Stimulated activated CD8-positive, alpha-beta memory T cell treated with anti-CD3 and anti-CD28 coated beads, Interleukin-12 subunit alpha, Interleukin-12 subunit beta, amount 100 ng/mL, for 1 hour (primary cell): ENCODE results near the gene TWIST1.

ENCODE experiments used
- DNase-seq: peaks from one replicate; pipeline ENCODE4 v3.0.0-alpha.2; 2020; ENCODE audit warnings: low read depth

The TWIST1 gene

DNA sequence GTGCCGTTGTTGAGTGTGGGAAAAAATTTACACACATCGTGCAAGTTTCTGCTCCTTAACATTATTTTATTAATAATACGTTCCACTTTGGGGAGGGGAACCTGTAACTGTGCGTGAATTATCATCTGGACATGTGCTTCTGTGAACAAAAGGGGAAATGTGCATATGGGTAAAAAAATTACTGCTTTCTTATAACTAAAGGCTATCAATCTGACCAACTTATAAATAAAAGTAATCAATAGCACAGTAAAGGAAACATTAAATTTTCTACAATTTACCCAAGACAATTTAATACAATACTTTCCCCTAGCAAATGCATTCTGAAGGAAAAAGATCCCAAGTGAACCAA lies 4.5 kb downstream of the TWIST1 start:
- no peak for DNase-seq

DNA sequence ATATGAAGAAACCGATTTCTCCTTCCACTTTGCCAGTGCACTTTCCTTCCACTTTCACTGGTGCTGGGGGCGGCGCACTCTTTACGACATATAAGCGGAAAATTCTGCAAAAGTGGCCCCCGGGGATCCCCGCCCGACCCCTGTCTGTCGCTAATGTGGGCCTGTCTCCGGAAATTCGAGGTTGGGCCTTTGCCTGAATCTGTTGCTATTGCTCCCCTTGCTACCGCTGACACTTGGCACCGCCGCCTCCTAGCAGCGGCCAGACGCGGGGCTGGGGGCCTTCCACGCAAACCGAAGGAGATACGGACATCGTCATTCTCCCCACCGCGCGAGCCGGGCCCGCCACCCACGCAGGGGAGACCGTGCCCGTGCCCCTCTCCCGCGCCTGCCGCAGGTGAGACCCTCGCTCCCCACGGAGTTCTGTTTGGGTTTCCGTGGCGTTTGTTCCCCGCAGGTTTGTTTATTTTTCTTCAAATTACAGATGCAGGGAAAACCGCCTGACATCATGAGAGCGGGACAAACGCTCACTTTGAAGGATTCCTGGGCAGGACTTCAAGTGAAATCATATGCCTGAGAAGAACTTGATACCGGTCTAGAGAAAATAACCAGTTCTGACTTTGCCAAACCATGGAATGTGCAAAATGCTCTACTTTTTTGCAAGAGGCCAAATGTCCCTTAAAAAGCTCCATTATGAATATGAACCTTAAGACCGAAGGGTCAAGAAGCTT lies 5.0 kb downstream of the TWIST1 start:
- DNase-seq, result no peak

DNA sequence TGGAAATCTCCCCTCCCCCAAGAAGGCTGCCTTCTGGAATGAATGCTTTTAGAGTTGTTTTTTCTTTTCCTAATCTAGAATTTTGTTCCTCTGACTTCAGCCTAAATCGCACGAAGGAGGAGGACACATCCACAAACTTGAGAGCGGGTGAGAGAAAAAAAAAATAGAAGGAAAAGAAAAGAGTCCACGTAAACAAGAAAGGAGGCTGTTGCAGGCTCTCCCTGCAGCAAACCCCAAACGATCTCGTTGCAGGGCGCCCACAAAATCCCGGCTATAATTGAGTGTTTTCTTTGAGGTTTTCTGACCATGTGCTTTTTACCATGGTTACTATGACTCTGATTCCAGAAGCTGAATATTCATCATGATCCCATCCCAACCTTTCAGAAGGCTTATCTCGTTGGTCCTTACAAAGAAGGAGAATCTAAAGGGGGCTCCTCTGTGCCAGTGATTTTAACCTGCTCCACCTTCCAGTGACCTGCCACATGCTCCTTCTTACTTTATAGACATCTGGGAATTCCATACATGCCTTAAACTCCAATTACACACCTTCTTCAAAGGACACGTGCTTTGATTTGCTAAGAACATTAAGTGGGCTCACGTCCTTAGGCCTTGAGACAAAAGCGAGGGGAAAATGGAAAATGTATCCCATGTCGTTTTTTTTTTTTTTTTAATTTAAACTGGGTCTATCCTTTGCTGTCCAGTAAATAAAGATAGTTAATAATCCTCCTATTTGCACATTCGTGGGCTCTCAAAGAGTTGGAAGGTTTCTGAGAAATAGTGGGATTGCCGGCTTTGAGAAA lies 5.8 kb downstream of the TWIST1 start:
- no peak for DNase-seq

DNA sequence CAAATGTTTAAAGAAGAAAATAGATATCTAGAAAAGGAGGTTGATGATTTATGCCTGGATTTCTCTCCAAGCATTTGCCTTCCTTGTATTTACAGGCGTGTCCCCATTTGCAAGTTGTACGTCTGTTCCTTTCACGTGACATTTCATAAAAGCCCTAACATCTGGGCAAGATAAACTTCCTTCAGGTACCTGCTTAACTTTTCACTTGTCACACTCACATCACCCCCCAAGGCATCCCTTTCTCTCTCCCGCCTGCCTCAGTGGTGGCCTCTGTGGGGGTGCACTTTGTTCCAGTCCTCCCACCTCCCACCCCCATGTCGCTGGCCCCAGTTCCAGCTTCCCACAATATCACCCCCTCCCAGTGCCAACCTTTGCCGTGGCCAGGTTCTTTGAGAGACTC lies 6.7 kb downstream of the TWIST1 start:
- no peak for DNase-seq

DNA sequence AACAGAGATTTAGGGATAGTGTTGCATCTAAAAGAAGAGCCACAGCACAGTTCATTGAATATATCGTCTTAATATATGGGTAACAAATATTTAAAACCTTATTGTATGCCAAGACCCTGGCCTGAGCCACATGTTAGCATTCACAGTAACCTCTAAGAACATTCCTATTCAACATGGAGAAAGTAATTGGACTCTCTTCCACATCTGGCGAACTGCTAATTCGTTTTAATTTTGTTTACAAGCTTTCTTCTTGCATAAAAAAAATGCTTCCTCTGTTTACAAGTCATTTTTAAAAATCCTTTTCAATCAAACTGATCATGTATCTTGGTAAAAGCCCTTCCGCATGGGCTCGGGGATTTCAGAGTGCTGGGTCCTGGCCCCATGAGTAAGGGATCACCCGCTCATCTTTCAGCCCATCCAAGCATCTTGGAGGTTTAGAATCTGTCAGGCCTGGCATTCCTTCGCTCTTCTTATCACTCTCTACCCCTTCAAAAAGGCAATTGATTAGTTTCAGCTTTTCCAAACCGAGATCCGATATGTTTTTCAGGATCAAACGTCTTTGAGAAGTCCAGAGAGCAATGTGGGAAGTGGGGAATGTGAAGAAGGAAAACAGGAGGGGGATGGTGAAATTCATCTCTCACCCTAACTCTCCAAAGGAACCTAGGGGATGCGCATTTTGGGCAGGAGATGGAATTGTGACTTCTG lies 7.3 kb downstream of the TWIST1 start:
- DNase-seq, result no peak

DNA sequence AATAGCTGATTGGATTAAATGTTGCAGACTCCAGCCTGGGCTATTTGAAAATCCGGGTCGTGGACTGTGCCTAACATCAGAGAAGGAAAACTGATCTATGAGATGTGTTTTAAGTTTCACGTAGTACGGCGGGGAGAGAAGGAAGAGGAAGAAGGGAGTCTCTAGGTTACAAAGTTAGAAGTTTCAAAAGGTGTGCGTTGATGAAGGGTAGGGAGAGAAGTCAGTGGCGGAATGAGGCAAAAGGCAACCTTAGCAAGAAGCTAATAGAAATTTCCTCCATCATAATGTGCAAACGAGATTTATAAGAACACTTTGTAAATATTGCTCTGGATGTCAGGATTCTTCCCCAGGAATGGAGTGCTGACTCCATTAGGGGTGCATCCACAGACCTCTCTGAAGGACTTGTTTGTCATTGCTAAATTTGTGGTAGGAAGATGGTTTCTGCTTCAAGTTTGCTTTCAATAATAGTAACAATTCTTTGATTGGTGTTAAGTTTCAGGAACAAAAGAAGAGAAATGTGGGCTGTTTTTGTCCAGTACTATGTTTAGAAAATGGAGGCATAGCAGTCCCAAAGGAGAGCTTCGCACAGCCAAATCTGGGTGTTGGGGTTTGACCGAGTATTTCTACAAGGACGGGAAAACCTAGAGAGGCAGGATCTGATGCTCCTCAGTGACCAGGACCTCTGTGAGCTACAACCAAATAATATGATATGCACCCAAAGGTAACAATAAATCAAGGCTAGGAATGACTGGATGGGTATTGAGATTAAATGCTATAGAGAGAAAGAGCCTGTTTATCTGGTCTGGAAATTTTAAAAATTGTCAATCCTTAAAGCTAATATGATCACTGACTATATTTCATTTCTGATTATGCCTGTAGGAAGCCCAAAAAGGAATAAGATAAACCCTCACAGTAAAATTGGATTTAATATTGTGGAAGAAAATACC lies 8.2 kb downstream of the TWIST1 start:
- no peak for DNase-seq

GRCh38 chr7:19107356-19108146 lies 9.9 kb downstream of the TWIST1 start:
- DNase-seq, result no peak

- no peak for DNase-seq
Observed at GRCh38 chr7:19107081-19107355, 10.4 kb downstream of the TWIST1 start.

GRCh38 chr7:19106241-19107080 lies 11.0 kb downstream of the TWIST1 start:
- no peak for DNase-seq

DNA sequence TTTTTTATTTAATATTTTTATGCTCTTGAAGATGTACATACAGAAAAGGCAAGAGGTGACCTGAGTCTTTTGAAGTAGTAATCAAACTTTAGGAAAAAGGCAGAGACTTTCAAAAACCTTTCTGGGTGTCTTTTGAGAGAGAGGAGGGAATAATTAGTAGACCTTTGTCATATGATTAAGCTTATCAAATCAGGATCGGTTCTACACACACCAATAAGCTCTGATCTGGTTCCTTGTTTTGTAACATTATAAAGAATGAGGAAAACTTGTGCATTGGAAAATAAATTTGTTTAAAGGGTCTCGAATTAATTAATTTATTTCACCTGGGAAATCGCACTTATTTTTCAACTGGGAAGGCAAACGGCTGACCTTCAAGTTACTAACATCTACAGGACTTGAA lies 11.9 kb downstream of the TWIST1 start:
- no peak for DNase-seq

GRCh38 chr7:19104811-19105210 lies 12.6 kb downstream of the TWIST1 start:
- no peak for DNase-seq

DNA sequence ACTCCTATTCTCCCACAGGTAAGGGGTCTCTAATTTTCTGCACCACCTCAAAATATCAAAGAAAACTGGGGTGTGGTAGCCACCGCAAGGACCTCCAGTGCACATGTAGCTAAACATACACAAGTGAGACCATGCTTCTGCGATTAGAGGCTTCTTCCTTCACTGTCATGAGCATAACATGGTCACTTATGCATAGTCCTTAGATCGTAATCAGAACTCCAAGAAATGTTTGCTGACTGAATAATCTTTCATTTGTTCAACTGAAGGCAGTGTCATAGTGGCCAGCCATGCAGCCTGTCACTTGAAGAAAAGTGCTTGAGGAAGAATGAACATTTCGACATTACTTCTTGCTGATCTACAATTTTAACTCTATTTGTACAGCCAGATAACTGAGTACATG lies 14.6 kb downstream of the TWIST1 start:
- DNase-seq, result no peak

DNA sequence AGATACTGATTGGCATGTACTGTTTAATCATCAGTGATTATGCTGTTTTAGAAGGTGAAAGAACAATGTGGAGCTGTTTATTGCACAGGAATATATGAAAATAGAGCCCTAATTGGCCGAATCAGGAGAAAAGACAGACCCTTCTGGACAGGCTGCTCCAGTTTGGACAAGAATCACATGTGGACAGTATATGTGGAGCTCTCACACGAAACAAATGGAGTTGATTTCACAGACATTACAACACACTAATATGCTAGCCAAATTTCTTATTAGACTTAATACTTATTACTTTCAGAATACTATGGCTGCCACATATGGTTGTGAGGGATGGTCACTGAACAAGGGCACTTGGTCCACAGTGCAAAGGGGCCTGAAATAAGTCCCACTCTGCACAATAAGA lies 15.5 kb downstream of the TWIST1 start:
- no peak for DNase-seq

- no peak for DNase-seq
Observed at GRCh38 chr7:19101472-19101871, 16.0 kb downstream of the TWIST1 start.

GRCh38 chr7:19099924-19100323 lies 17.5 kb downstream of the TWIST1 start:
- DNase-seq, result no peak

- DNase-seq, result no peak
Observed at GRCh38 chr7:19099194-19099593, 18.2 kb downstream of the TWIST1 start.

GRCh38 chr7:19098510-19098909 lies 18.9 kb downstream of the TWIST1 start:
- DNase-seq, result no peak

DNA sequence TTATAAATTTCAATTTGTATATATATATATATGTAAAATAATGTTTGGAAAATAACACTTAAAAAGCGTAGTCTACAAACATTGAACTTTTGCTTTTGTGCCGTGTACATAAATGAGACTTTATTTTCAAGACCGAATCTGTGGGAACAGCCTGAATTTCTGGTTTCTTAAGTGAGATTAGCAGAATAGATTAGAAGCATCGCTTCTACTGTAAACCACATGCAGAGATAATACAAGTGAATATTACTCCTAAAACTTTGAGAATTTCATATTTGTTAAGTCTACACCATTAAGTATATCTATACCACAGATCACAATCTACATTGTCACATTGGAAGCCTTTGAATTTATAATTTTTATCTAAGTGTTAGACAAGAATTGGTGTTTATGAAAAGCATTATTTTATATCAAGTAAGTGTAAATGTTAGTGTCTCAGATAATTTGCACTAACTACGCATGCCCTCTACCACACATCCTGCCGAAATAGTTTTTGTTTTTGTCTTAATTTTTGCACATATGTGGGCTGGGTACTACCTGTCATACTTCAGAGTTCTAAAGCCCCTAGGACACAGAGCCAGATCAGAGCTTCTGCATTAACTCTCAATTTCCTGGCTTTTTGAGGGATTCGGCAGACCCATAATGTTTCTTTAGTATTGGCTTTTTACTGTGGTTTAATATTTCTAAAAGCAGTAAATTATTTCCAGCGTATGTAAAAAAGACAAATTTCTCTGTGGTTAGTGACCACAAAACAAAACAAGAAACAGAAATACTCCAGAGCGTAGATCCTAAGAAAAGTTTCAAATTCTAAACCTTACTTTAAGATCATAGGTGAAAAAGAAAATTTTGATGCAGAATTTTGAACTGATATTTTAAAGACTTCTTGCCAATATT lies 20.0 kb downstream of the TWIST1 start:
- no peak for DNase-seq

- no peak for DNase-seq
Observed at GRCh38 chr7:19095353-19095860, 22.0 kb downstream of the TWIST1 start.
